Activated CD4-positive, alpha-beta T cell treated with anti-CD3 and anti-CD28 coated beads, Interleukin-2, amount 50 U/mL, for 1 hour (primary cell): ENCODE measurements around the gene GPR31.

Experiments
- DNase-seq: peaks from one replicate; pipeline ENCODE4 v3.0.0-alpha.2; 2020

GPR31 gene

DNA sequence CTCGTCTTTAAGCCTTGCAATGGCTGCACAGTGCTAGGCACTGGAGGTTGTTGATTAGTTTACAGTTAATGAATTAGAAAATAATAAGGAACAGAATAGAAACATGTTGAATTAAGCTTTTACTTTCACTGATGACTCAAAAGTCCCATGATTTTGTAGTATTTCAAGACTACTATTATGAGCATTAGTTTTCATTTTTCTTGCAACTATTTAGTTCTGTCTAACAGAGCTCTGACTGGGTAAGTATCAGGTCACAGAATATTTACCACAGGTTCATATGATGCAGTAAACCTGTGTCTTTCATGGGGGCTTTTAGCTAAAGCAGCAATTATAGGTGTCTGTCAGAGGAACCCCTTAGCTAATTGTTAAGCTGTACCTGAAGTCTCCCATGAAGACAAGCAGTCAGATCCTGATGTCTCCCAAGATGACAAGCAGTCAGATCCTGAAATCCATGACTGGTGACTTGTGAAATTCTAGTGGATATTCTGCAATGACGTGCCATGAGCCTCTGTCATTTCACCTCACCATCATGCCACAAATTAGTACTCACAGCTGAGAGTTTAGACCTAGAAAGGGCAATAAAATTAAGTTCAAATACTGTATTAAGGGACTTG is 8.2 kb upstream of the GPR31 start:
- no peak for DNase-seq

DNA sequence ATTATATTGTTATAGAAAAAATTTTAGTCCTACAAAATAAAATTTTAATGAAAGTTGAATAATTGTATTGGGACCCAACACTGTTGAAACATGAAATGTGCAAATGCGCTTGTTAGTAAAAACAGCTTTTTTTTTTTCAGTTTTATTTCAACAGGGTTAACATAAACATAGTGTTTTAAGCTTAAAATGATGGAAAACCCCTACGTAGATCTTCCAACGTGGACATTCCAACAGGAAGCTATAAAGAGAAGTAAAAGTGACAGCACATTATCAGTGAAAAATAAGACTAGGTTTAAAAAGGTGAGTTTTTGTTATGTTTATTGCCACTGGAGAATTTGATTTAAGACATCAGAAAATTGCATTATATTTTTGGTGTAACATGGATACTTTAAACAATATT is 6.5 kb upstream of the GPR31 start:
- DNase-seq, result no peak

DNA sequence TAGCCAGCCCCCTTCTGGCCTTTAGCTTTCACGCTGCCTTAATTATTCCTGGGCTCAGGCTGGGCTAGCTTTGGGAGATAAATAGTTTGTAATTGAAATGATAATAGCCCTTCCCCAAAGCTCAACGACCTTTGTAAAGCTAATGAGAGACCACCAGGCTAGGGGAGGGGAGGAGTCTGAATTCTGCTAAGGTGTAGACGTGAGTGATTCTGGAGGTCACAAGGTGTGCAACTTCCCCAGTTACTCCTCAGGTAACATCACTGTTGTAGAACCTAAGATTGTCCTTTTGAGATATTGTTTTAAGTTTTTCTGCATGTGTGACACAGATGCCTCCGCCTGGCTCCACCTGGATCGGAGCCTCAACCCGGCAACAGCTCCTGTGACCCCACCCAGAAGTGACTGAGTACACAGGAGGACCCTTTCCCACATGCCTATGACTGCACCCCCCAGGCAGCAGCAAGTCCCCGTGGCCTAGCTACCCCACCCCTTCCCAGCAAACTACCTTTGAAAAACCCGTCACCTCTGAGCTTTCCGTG is 5.8 kb upstream of the GPR31 start:
- no peak for DNase-seq

DNA sequence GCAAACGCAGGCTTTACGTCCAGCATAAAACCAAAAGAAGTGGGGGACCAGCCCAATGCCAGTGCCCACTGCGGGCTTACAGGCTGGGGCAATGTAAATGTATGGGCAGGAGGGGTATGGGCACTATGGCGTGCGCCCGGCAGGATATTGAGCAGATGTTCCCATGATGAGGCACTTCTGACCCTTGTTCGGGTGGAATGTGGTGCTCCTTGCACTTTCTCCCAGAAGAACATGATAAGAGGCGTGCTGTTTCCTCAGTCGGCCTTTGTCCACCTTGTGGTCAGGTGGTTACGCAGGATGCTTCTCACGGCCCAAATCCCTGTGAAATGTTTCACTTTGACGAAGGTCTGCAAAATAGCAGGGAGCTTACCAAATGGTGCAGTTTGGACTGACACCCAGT is 4.8 kb upstream of the GPR31 start:
- DNase-seq, result no peak

DNA sequence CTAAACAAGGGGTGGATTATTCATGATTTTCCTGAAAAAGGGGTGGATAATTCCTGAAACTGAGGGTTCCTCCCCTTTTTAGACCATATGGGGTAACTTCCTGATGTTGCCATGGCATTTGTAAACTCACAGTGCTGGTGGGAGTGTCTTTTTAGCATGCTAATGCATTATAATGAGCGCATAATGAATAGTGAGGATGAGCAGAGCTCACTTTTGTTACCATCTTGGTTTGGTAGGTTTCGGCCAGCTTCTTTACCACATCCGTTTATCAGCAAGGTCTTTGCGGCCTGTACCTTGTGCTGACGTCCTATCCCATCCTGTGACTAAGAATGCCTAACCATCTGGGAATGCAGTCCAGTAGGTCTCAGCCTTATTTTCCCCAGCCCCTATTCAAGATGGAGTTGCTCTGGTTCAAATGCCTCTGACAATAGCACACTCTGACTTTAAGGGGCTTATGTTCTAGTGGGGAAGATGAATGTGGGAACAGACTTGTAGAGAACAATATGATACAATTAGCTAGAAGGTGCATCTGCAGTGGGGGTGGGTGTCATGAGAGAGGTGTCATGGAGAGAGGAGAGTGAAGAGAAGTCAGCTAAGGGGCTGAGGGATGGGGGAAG is 4.2 kb upstream of the GPR31 start:
- no peak for DNase-seq

DNA sequence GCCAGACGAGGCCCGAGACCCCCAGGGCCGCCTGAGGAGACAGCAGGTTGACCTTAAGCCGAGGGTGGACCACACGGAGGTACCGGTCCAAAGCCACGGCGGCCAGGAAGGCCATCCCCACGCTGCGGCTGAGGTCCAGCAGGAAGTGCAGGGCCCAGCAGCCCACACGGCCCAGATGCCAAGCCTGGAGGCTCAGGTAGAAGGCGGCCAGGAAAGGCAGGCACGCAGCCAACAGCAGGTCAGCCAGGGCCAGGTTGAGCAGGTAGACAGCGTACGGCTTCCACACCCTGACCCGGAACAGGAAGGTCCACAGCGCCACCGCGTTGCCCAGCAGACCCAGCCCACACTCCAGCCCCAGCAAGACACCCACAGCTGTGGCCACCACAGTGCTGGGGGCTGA is 366 bp downstream of the GPR31 start:
- no peak for DNase-seq

DNA sequence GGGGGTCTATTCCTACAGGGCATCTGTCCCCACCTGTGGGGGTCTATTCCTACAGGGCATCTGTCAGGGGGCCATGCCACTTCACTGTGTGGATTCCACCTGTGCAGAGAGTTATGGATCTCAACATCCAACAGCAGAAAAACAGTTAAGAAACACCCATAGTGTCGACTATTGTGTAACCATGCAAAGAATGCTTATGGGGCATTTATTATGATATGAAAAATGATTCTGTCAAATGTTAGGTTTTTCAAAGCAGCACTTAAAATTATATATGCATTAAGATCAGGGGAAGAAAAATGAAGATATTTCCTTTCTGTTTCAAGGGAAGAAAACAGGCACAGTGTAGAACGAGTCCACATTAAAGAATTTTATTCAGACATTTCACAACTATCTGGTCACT is 2.9 kb downstream of the GPR31 start:
- no peak for DNase-seq

DNA sequence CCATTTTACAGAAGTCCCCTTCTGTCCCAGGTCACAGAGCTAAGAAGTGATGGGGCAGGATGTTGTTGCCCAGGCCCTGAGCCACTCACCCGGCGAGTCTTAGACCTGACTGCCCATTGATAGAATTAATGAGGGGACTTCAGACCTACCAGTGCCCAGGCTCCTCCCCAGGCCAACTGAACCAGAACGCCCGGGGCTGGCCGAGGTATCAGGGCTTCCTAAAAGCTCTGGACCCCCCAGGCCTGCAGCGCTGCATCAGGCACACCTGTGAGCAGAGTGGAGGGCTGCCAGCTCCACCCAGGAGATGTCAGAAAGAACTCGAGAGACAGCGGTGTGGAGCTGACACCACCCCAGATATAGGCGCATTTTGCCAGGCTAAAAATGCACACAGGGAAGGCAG is 3.5 kb downstream of the GPR31 start:
- no peak for DNase-seq

DNA sequence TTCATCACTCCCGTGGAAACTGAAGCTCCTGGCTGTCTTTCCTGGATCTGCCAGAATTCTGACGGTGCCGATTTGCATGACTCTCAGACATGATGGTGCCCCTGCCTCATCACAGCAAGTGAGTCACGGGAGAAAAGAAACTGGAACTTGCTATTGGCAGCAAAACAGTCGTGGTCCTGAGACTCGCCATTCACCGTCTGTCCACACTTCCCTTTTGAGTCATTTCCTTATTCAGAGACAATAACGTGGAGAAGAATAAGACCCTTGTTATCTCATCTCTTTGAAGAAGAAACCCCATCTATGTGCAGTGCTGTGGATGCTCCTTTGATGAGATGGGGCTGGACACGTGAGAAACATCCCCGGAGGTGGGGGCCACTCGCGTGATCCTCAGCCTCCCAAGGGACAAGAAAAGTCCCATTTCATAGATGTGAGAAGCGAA is 4.2 kb downstream of the GPR31 start:
- no peak for DNase-seq

DNA sequence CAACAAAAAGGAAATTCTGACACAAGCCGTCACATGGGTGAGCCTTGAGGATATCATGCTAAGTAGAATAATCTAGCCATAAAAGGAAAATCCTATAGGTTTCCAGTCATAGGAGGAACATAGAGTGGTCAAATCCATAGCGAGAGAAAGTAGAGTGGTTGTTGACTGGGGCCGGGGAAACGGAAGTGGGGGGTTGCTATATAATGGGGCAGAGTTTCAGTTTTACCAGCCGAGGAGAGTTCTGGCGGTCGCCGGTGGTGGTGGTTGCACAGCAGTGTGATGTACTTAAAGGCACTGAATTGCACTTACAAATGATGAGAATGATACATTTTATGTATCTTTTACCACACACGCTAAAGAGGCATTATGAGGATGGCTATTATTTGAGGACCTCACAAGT is 4.9 kb downstream of the GPR31 start:
- no peak for DNase-seq

DNA sequence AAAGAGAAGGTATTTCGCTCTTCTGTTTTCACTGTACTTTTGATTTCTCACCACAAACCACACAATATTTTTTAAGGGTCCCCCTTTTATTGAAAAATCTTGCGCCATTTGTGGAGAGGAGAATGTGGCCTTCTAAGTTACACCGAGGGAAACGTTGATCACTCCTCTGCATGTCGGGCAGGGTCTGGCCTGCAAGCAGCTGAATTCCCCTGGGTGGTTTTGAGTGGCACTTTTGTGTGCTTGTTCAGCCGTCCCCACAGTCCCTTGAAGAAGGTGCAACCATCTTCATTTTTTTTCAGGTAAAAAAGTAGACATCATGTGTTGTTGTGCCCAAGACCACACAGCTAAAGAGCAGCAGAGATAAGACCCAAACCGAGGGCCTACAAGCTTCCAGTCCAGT is 6.1 kb downstream of the GPR31 start:
- no peak for DNase-seq

DNA sequence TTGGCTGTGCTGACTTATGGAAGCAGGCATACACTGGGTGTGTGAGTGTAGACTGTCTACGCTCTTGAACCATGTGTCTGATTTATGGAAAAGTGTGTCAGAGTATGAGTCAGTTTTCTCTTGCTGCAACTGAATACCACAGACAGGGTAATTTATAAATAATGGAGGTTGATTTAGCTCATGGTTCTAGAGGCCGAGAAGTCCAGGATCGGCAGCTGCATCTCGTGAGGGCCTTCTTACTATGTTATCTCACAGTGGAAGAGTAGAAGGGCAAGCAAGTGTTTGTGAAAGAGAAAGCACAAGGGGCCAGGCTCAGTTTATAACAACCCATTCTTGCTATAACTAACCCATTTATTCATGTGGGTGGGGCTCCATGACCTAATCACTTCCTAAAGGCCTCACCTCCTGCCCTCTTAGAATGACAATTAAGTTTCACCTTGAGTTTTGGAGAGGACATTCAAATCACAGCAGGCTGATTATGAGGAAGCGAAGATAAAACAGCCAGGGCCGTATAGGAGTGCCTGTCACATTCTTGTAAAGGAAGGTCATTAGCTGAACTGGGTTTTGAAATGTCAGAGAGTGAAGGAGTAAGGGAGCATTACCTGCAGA is 6.7 kb downstream of the GPR31 start:
- no peak for DNase-seq

DNA sequence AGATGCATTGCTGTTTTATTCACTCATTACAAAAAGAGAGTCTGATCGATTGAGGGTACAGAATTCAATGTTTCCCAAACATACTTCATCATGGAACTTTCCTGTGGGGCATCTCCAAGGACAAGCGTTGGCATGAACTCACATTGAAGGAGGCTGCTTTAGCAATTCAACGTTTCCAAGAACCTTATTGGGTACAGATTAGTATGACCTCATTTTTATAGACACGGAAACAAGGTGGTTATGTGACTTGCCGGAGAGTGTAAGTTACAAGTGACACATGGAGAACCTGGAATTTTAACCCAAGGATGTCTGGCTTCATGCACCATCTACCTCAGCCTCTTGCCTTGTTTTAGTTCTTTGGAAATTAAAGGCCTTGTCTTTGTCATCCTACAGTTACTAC is 8.8 kb downstream of the GPR31 start:
- DNase-seq, result no peak

DNA sequence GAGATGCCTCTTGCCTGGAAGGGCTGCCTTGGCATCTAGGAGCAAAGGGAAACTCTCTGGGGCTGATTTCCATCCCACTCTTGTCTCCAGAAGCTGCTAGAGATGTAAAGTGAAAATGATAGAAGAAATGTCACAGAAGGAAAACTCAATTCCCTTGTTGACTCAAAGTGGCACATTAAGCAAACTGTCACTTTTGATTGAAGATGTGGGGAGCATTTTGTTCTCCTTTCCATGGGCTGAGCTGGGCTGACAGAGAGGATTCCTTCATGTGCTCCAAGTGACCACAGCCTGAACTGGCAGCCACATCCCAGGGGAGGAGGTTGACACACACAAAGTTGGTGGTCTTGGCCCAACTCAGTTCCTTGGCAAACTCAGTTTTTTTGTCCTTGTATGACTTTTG is 9.8 kb downstream of the GPR31 start:
- no peak for DNase-seq

DNA sequence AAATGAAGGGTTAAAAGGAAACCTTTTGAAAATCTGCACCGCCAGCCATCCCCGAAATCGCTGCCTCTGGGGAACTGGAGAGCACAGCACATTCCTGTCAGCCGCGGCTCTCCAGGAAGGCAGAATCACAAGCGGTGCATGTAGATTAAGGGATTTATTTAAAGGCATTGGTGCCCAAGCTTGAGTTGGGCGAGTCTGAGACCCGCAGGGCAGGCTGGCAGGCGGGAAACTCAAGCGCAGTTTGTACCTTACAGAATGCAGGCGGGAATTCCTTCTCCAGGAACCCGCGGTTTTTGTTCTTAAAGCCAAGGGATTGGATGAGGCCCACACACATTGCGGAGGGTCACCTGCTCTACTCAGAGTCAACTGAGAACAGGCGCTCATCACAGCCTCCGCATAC is 10.8 kb downstream of the GPR31 start:
- DNase-seq, result no peak

DNA sequence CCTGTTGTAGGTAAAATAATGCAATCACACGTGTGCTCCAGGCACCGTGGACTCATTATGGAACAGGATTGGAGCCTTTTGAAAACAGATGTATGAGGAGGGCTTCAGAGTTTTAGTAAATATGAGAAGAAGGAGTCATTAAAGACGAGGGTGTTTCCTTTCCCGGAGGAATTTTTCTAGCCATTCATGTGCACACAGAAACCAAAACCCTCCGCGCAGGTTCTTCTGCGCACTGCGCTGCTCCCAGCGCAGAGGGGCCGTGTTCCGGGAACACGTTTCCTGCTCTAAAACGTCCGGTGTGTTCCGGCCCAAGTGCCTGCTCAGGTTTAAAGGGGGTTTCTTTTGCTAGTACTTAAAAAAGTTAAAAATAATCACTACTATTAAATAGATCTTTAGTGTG is 11.6 kb downstream of the GPR31 start:
- no peak for DNase-seq

DNA sequence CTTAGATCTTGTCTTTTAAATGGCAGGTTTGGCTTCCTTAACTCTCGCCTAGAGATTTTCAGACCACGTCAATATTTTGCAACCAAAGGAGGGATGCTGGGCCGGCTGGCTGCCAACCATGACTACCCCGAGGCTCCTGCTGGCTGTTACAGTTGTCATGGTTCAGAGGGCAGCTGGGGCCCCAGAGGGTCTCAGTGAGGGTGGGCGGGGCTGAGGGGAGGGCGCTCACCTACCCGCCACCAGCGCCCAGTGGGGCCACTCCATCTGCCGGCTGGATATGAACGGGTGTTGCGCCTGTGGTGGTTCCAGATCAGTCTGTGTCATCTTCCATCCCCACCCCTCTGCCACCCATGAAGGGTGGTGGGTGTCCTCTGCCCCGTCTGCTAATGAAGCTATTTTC is 12.3 kb downstream of the GPR31 start:
- no peak for DNase-seq

DNA sequence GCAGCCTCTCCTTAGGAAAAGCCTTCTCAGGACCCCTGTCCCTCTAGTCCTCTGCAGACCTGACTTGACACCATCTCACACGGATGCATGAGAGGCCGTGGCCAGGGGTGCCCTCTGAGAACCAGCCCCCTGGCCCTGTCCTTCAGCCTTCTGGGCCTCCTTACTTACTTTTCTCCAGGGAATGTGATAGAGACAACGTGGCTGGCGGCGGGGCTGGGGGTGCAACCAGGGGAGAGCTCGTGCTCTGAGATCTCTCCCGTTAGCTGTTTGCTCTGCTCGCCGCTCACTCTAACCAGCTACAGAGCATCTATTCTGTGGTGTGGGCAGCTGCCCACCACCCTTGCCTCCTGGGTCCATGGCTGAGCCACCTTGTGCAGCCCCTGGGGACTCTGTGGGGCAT is 14.7 kb downstream of the GPR31 start:
- DNase-seq, result no peak

DNA sequence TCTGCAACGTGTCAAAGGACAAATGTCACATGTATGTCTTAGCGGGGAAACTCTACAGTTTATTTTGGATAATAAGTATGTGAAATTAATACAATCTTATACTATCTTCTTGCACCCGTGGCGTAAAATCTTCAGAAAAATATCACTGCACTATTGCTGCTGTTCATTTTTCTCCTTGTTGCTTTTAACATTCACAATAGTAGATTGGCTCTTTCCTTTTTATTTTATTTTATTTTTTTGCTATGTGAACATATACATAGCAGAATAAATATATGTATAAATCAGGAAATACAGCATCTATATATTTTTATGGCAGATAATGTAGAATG is 15.4 kb downstream of the GPR31 start:
- DNase-seq, result no peak

DNA sequence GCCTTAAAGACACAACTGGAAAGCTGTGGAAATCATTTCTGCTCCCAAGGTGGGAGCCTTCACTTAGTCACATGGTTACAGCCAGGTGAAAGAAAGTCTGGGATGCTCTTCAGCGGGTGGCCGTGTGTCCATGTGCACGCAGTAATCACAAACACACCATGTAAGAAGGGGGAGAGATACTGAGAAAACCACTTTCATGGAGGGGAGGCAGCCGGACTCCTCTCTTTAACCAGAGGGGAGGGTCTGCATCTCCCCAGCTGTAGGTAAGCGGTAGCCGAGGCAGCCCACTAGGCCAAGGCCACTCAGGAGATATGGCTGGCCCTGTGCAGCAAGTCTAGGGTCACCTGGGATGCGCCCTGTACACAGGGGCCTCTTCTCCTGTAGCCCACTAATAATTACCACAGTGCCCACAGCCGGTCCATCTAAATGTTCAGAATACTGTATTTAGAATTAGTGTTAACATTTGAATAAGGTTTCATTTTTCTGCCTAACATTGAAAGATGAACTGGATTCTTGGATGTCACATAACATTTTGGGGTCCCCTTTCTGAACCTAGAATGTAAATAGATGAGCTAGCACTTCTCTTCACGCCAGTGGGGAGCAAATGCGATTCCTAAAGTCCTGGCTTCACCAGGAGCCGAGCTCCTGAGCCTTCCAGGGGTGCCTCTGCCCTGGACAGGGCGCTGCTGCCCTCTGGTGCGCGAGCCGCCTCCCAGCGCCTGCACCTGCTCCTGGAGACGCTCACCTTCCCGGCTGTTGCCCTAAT is 15.9 kb downstream of the GPR31 start:
- peak; percentile 55 for DNase-seq

DNA sequence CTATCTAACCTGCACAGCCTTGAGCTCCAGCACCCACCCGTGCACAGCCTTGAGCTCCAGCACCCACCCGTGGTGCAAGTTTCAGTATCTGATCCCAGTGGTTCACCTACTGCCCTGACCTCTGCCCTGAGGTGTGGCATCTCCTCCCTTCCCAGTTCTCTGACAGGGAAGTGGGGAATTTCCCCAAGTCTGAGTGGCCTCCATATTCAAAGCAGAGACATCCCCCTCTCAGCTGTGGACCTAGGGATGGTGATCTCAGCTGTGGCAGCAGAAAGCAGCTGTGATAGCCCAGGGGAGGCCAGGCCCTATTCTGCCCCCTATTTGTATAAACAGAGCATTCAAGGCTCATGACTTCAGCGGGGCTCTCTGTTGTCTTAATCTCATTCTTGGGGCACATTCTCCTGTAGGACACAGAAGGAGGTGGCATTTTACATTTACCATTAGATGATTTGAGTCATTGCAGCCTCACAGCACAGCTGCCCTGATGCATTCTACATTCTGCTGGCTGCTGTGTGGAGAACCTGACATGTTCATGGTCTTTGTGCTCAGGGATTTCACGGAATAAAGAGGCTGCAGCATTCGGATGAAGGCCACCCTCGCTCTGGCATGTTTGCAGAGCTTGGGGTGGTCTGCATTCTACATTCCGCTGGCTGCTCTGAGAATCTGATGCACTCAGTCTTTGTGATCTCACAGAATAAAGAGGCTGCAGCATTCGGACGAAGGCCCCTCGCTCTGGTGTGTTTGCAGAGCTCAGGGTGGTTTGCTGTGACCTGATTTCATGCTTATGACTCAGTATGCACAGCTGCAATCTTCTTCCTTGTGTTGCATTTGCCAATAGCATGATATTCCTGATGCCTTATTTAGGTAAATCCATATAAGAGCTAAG is 16.9 kb downstream of the GPR31 start:
- DNase-seq, result no peak

DNA sequence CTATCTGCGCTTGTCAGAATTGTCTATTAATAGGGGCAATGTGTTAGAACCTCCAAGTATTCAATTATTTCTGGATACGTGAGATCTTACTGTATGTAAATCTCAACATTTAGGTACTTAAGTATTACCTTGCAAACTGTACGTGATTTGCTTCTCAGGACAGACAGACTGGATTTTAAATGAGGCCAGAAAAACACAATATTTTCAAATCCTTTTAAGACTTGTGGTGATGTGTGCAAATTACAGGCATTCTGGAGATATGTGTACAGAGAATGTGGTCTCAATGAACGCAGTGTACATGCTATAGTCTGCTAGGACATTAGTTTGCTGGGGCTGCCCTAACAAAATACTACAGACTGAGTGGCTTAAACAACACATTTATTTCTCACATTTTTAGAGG is 18.0 kb downstream of the GPR31 start:
- no peak for DNase-seq

DNA sequence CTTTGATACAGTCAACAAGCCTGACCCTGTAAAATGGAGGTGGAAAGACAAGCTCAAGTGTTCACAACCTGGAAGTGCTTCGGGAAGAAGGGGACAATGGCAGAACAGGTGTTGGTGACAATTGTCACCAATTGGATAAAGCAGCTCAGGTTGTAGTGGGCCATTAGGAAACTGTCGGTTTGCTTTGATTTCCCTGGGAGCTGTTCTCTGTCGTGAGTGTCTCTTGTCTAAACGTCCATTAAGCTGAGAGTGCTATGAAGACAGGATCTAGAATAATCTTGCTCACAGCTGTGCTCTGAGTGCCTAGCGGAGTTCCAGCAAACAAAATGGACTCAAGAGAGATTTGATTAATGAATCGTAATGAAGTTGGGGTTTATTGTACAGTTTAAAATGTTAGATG is 19.9 kb downstream of the GPR31 start:
- DNase-seq, result no peak
